Brain pericyte (primary cell): ENCODE measurements around the gene DNAJB9.
"Not testable (repeated sequence)": the region's sequence is repeated elsewhere in the genome, so short reads cannot be mapped to it uniquely, and the experiment has no call there.

Experiments used
- DNase-seq: peaks from one replicate; pipeline ENCODE4 v3.0.0-alpha.2; 2012; ENCODE audit warnings: low read depth, low spot score

DNAJB9 gene

GRCh38 chr7:108569381-108570145 lies at the start of gene DNAJB9, which contains the start of gene THAP5:
Gene DNAJB9 (plus strand): TSS chr7:108569874. CDS start chr7:108571727, 1,853 bp downstream.
Gene THAP5 (minus strand): TSS chr7:108569706. CDS start chr7:108569569, 137 bp downstream.
- peak; percentile 98 for DNase-seq

- DNase-seq: no peak
These were observed 46.9 kb upstream of the DNAJB9 start for GRCh38 chr7:108522780-108523179.

- no peak for DNase-seq
These were observed 44.2 kb upstream of the DNAJB9 start for GRCh38 chr7:108525327-108525984.

- DNase-seq: peak; percentile 99
These were observed 43.5 kb upstream of the DNAJB9 start, which contains the start of gene PNPLA8 for GRCh38 chr7:108525985-108526767. Gene PNPLA8 (minus strand): TSS chr7:108526135. CDS start chr7:108515491, 10,644 bp downstream.

- DNase-seq: no peak
These were observed 43.0 kb upstream of the DNAJB9 start for GRCh38 chr7:108526768-108527017.

GRCh38 chr7:108528183-108528712 lies 41.4 kb upstream of the DNAJB9 start:
- DNase-seq: no peak

DNA sequence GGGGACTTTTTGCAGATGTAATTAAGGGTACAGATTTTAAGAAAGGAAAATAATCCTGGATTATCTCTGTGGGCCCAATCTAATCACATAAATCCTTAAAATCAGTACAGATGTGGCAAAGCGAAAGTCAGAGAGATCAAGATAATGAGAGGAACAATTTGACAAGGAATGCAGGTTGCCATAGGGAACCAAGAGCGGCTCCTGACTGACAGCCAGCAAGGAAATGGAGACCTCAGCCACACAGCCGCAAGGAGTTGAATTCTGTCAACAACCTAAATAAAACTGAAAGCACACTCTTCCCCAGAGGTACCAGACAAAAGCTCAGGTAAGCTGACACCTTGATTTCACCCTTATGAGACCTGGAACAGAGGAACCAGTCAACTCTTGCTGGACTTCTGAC lies 40.3 kb upstream of the DNAJB9 start:
- DNase-seq: no peak

DNA sequence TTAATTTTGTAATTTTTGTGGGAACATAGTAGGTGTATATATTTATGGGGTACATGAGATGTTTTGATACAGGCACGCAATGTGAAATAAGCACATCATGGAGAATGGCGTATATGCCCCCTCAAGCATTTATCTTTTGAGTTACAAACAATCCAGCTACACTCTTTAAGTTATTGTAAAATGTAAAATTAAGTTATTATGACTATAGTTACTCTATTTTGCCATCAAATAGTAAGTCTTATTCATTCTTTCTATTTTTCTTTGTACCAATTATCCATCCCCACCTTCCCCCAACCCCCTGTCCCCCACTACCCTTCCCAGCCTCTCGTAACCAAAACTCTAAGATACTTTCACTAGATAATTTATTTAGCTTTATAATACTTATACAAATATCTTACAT lies 36.0 kb upstream of the DNAJB9 start:
- no peak for DNase-seq

DNA sequence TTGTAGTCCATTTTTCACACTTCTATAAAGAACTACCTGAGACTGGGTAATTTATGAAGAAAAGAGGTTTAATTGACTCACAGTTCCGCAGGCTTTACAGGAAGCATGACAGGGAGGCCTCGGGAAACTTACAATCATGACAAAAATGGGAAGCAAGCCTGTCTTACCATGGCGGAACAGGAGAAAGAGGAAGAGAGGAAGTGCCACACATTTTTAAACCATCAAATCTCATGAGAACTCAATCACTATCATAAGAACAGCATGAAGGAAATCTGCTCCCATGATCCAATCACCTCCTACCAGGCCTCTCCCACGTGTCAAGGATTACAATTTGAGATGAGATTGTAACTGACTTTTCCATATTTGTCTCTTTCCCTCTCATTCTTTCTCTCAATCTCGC lies 34.4 kb upstream of the DNAJB9 start:
- DNase-seq: no peak

- DNase-seq: no peak
These were observed 33.9 kb upstream of the DNAJB9 start for GRCh38 chr7:108535744-108536143.

DNA sequence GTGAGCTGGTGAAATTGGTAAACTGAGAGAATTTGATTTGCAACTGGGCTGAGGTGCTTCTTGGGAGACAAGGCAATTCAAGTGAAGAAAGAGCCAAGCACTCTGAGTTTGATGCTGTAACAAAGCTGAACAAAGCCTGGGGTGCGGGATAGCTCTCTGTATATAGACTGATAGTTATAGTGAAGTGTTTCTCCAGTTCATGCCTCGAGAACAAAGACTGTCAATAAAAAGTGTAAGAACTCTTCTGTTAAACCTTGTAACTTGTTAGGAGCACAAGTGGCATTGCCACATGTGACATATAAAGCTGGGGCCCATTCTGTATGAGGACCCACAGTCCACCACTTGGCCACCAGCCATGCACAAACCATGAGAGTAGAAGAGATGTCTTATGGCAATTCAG lies 32.4 kb upstream of the DNAJB9 start:
- no peak for DNase-seq

GRCh38 chr7:108538236-108538635 lies 31.4 kb upstream of the DNAJB9 start:
- not testable (repeated sequence) for DNase-seq

DNA sequence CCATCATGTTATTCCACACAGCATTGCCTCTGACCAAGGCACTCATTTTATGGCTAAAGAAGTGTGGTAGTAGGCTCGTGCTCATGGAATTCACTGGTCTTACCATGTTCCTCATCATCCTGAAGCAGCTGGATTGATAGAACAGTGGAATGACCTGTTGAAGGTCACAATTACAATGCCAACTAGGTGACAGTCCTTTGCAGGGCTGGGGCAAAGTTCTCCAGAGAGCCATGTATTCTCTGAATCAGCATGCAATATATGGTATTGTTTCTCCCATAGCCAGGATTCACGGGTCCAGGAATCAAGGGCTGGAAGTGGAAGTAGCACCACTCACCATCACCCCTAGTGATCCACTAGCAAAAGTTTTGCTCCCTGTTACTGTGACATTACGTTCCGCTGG lies 31.0 kb upstream of the DNAJB9 start:
- DNase-seq: not testable (repeated sequence)

DNA sequence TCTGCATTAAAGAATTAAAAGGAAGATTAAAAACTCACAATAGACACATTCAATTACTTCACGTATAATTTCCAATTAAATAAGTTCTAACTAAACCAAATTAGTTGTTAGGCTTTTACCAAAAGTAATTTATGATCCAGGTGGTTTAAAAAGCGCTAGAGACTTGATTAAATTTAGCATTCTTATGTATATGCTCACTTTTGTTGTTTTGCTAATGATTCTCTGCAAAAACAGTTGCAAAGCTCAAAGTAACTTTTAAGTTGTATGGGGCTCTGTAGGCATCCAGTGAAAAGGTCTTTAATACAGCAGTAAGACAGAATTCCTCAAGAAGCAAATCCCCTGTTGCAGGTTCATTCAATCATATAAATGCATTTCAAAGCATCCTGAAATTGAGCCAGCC lies 28.2 kb upstream of the DNAJB9 start:
- DNase-seq: no peak

- DNase-seq: not testable (repeated sequence)
These were observed 21.4 kb upstream of the DNAJB9 start for GRCh38 chr7:108548141-108548896.

DNA sequence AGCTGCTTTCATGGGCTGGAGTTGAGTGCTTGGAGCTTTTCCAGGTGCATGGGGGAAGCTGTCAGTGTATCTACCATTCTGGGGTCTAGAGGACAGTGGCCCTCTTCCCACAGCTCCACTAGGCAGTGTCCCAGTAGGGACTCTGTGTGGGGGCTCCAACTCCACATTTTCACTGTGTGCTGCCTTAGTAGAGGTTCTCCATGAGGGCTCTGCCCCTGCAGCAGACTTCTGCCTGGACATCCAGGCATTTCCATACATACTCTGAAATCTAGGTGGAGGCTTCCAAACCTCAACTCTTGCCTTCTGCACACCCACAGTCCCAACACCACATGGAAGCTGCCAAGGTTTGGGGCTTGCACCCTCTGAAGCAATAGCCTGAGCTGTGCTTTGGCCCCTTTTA lies 13.0 kb upstream of the DNAJB9 start:
- DNase-seq: not testable (repeated sequence)

DNA sequence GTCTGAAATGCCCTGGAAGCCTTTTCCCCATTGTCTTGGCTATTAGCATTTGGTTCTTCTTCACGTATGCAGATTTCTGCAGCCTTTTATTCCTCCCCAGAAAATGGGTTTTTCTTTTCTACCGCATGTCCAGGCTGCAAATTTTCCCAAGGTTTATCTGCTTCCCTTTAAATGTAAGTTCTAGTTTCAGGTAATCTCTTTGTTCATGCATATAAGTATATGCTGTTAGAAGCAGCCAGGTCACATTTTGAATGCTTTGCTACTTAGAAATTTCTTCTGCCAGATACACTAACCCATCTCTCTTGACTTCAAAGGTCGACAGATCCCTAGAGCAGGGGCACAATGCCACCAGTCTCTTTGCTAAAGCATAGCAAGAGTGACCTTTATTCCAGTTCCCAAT lies 12.5 kb upstream of the DNAJB9 start:
- no peak for DNase-seq

DNA sequence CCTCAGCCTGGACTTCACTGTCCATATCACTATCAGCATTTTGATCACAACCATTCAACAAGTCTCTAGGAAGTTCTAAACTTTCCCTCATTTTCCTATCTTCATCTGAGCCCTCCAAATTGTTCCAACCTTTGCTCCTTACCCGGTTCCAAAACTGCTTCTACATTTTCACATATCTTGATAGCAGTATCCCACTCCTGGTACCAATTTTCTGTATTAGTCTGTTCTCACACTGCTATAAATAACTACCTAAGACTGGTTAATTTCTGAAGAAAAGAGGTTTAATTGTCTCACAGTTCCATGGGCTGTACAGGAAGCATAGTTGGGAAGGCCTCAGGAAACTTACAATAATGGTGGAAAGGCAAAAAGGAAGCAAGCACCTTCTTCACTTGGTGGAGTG lies 12.1 kb upstream of the DNAJB9 start:
- DNase-seq: no peak

- DNase-seq: no peak
These were observed 10.4 kb upstream of the DNAJB9 start for GRCh38 chr7:108559253-108559652.

GRCh38 chr7:108561047-108561619 lies 8.5 kb upstream of the DNAJB9 start:
- no peak for DNase-seq

GRCh38 chr7:108565987-108566386 lies 3.7 kb upstream of the DNAJB9 start:
- no peak for DNase-seq
